Natural killer cell (primary cell): Measurements from ENCODE around the gene ATP6V1A. TPM values are rescaled to one million over a fixed set of nuclear protein-coding genes. Genes with fewer than 3 reads are reported as not detected.

ENCODE experiments used
- ATAC-seq, 3 donors: fragments of 150-1000 bp in 2 of 3; fragments of 200-7000 bp in 1 of 3; cut with Tn5 transposase; 1 replicate in 1 of 3; 2 replicates in 2 of 3; pipeline ENCODE4 v1.10.0; 2021; ENCODE audit warnings: mild to moderate bottlenecking in 2 of 3, moderate library complexity in 2 of 3
- DNase-seq, 2 donors: peaks; one replicate each; pipeline versions ENCODE4 v3.0.0 to v3.0.0-alpha.2; 2013 to 2021; ENCODE audit warnings: mixed read lengths in 1 of 2
- H3K27ac ChIP-seq: one replicate; pipeline ENCODE4 v1.5.1; 2013; ENCODE audit warnings: mild to moderate bottlenecking, low read length
- H3K27me3 ChIP-seq: one replicate; pipeline ENCODE4 v1.6.1; 2013; ENCODE audit warnings: low read length; ENCODE audit not compliant: control insufficient read depth, insufficient read depth
- H3K36me3 ChIP-seq: one replicate; pipeline ENCODE4 v1.6.1; 2013; ENCODE audit warnings: low read length; ENCODE audit not compliant: control insufficient read depth, insufficient read depth
- H3K4me1 ChIP-seq: one replicate; pipeline ENCODE4 v1.6.1; 2013; ENCODE audit warnings: low read length; ENCODE audit not compliant: control insufficient read depth, insufficient read depth
- H3K4me3 ChIP-seq: one replicate; pipeline ENCODE4 v1.5.1; 2013; ENCODE audit warnings: low read length
- H3K9me3 ChIP-seq: one replicate; pipeline ENCODE4 v1.6.1; 2013; ENCODE audit warnings: low read length; ENCODE audit not compliant: control insufficient read depth, insufficient read depth
- H3K27ac Mint-ChIP-seq, 2 donors: one replicate each; pipeline ENCODE4 v1.8.0; 2022; ENCODE audit warnings: mild to moderate bottlenecking in 2 of 2, mixed read lengths in 2 of 2, moderate library complexity in 1 of 2
- H3K27me3 Mint-ChIP-seq, 2 donors: one replicate each; pipeline ENCODE4 v1.8.0; 2022; ENCODE audit warnings: low read depth in 2 of 2, mixed read lengths in 2 of 2
- H3K36me3 Mint-ChIP-seq: one replicate; pipeline ENCODE4 v1.8.0; 2022; ENCODE audit warnings: mixed read lengths
- H3K4me1 Mint-ChIP-seq, 2 donors: one replicate each; pipeline ENCODE4 v1.8.0; 2022; ENCODE audit warnings: mixed read lengths in 2 of 2
- H3K4me3 Mint-ChIP-seq: one replicate; pipeline ENCODE4 v1.8.0; 2022; ENCODE audit warnings: mild to moderate bottlenecking, moderate library complexity, mixed read lengths
- H3K9me3 Mint-ChIP-seq, 2 donors: one replicate each; pipeline ENCODE4 v1.8.0; 2022; ENCODE audit warnings: mixed read lengths in 2 of 2
- CTCF ChIP-seq: fragments of 200-600 bp; IDR thresholded peaks from one replicate; pipeline ENCODE4 v1.8.0; 2022; ENCODE audit warnings: antibody characterized with exemption
- WGBS: methylation state at CpG from one replicate; pipeline ENCODE4 v1.1.7; 2013; ENCODE audit warnings: missing lambda C conversion rate; ENCODE audit not compliant: insufficient coverage; 5-methylcytosine and 5-hydroxymethylcytosine counted together
- intact Hi-C: fragments of 100-400 bp; cut with micrococcal nuclease; formaldehyde crosslinking; loops from one replicate; pipeline ENCODE4 v1.14.2; 2022
- total RNA-seq, 4 donors: library from RNA; stranded (reverse); fragments of 120-200 nt in 1 of 4; gene quantifications; one replicate each; pipeline versions ENCODE4 v1.2.3 to v1.2.4, GENCODE V29; 2013 to 2022

The ATP6V1A gene
- total RNA-seq, 3 donors from 2014 or later (not counting 1 experiment from before 2014, with no cell fraction given): 26.3 to 31.9 (median 30.0) TPM

- TF ChIP-seq CTCF: peak; percentile 79
- intact Hi-C loops: loop anchor here (1.0 to 10.0 kb wide), 4 partner anchors 9 to 678 kb away; partner anchors contain the start of gene GRAMD1C
- no peak overlapping the region for H3K27ac ChIP-seq
- Mint-ChIP-seq H3K27me3 (no peaks in the 10 kb centered on the region), H3K36me3 (no peaks in the 10 kb centered on the region), H3K27ac (peak overlapping the region; percentile 82 to 100), H3K4me3 (no peak overlapping the region), H3K9me3 (no peaks in the 10 kb centered on the region), H3K4me1 (peaks cover 32 to 37% of the 10 kb centered on the region in 2 donors)
- H3K4me3 ChIP-seq: no peak overlapping the region
- peaks cover 3% of the 10 kb centered on the region for H3K36me3 ChIP-seq
- 50% methylated on average over 2 of the region's 3 CpGs for WGBS
- peak; percentile 87 to 92 (median 88) for ATAC-seq
- peaks cover 5% of the 10 kb centered on the region for H3K4me1 ChIP-seq
- DNase-seq: peak in 1 of 2 donors; percentile 85
- H3K9me3 ChIP-seq: no peaks in the 10 kb centered on the region
- no peaks in the 10 kb centered on the region for H3K27me3 ChIP-seq
Measured at GRCh38 chr3:113736548-113737089, 10.2 kb upstream of the ATP6V1A start.

GRCh38 chr3:113741086-113741485, 5.7 kb upstream of the ATP6V1A start:
- H3K27me3 ChIP-seq: no peaks in the 10 kb centered on the region
- no peaks in the 10 kb centered on the region for H3K36me3 ChIP-seq
- H3K9me3 ChIP-seq: no peaks in the 10 kb centered on the region
- peak in 1 of 2 donors; percentile 30 for DNase-seq
- Mint-ChIP-seq H3K4me3 (peak overlapping the region; percentile 38), H3K4me1 (peaks cover 63% of the 10 kb centered on the region in 2 donors), H3K9me3 (no peaks in the 10 kb centered on the region), H3K36me3 (no peaks in the 10 kb centered on the region), H3K27ac (peak overlapping the region; percentile 93 to 100), H3K27me3 (no peaks in the 10 kb centered on the region)
- intact Hi-C loops: no loop called here
- 47% methylated on average over 5 of the region's 5 CpGs for WGBS
- H3K4me1 ChIP-seq: peaks cover 18% of the 10 kb centered on the region
- TF ChIP-seq CTCF: no peak
- H3K4me3 ChIP-seq: no peak overlapping the region
- H3K27ac ChIP-seq: peak overlapping the region; percentile 75
- ATAC-seq: no peak

- H3K4me3 Mint-ChIP-seq: peak overlapping the region; percentile 100
- WGBS: 67% methylated on average over 1 of the region's 1 CpG
- H3K27ac ChIP-seq: peak overlapping the region; percentile 75
- no peaks in the 10 kb centered on the region for H3K36me3 ChIP-seq
- DNase-seq: no peak
- H3K9me3 ChIP-seq: no peaks in the 10 kb centered on the region
- no peak overlapping the region for H3K4me3 ChIP-seq
- no peaks in the 10 kb centered on the region for H3K36me3 Mint-ChIP-seq
- H3K4me1 Mint-ChIP-seq: peaks cover 63 to 64% of the 10 kb centered on the region in 2 donors
- H3K9me3 Mint-ChIP-seq: no peaks in the 10 kb centered on the region
- peak overlapping the region; percentile 93 to 100 for H3K27ac Mint-ChIP-seq
- peaks cover 17% of the 10 kb centered on the region for H3K4me1 ChIP-seq
- no peaks in the 10 kb centered on the region for H3K27me3 Mint-ChIP-seq
- TF ChIP-seq CTCF: no peak
- no peaks in the 10 kb centered on the region for H3K27me3 ChIP-seq
- ATAC-seq: no peak
- intact Hi-C loops: loop anchor here (1.0 to 2.0 kb wide), 2 partner anchors 97 to 473 kb away; partner anchors contain the start of gene GRAMD1C
Measured at GRCh38 chr3:113741620-113742019, 5.2 kb upstream of the ATP6V1A start.
